DMS 273 (cell line): ENCODE measurements around the gene EFNA2.
A peak's percentile ranks its signal among the peaks of the same experiment; 100 is the strongest.
"Not testable (repeated sequence)": the region's sequence is repeated elsewhere in the genome, so short reads cannot be mapped to it uniquely, and the experiment has no call there.

ENCODE experiments used
- DNase-seq: peaks from one replicate; lab custom pipeline; 2025; ENCODE audit not compliant: unreplicated experiment; lab: John Stamatoyannopoulos, UW

The EFNA2 gene

GRCh38 chr19:1315470-1316166 lies 29.9 kb downstream of the EFNA2 start:
- peak; percentile 81 for DNase-seq

- DNase-seq = no peak
Measured at GRCh38 chr19:1316466-1316865, 30.8 kb downstream of the EFNA2 start.

- DNase-seq = no peak
Measured at GRCh38 chr19:1317274-1318003, 31.8 kb downstream of the EFNA2 start.

GRCh38 chr19:1318678-1319471 lies 33.2 kb downstream of the EFNA2 start:
- DNase-seq = no peak

- not testable (repeated sequence) for DNase-seq
Measured at GRCh38 chr19:1320282-1320650, 34.6 kb downstream of the EFNA2 start.

- no peak for DNase-seq
Measured at GRCh38 chr19:1321539-1321938, 35.9 kb downstream of the EFNA2 start.

- DNase-seq = no peak
Measured at GRCh38 chr19:1322198-1322981, 36.7 kb downstream of the EFNA2 start.

GRCh38 chr19:1324249-1324805 lies 38.7 kb downstream of the EFNA2 start:
- DNase-seq = no peak

- peak; percentile 89 for DNase-seq
Measured at GRCh38 chr19:1324806-1325567, 39.3 kb downstream of the EFNA2 start.

GRCh38 chr19:1325568-1326294 lies 40.1 kb downstream of the EFNA2 start:
- no peak for DNase-seq

- no peak for DNase-seq
Measured at GRCh38 chr19:1327125-1327524, 41.5 kb downstream of the EFNA2 start.

- DNase-seq = not testable (repeated sequence)
Measured at GRCh38 chr19:1332208-1332607, 46.5 kb downstream of the EFNA2 start.

- no peak for DNase-seq
Measured at GRCh38 chr19:1336079-1336684, 50.5 kb downstream of the EFNA2 start.

- no peak for DNase-seq
Measured at GRCh38 chr19:1340681-1341469, 55.2 kb downstream of the EFNA2 start.

- DNase-seq = no peak
Measured at GRCh38 chr19:1343041-1343440, 57.4 kb downstream of the EFNA2 start.

- no peak for DNase-seq
Measured at GRCh38 chr19:1349211-1349610, 63.5 kb downstream of the EFNA2 start.

GRCh38 chr19:1350867-1351266 lies 65.2 kb downstream of the EFNA2 start:
- DNase-seq = no peak
